ENCODE results near the gene ABCB9. TPM values are rescaled to one million over a fixed set of nuclear protein-coding genes. Genes with fewer than 3 reads are reported as not detected.

ABCB9 gene
- total RNA-seq, 1 donor from 2014 or later: 6.9 TPM

- DNase-seq (ENCODE audit: low read depth): no peak
Measured at GRCh38 chr12:122994781-122995502, 28.7 kb upstream of the ABCB9 start.

GRCh38 chr12:122994140-122994675 lies 27.9 kb upstream of the ABCB9 start:
- DNase-seq (ENCODE audit: low read depth): no peak

GRCh38 chr12:122992386-122992785 lies 26.1 kb upstream of the ABCB9 start:
- DNase-seq (ENCODE audit: low read depth): no peak

GRCh38 chr12:122991623-122992275 lies 25.5 kb upstream of the ABCB9 start:
- DNase-seq (ENCODE audit: low read depth): no peak

- DNase-seq (ENCODE audit: low read depth): no peak
Measured at GRCh38 chr12:122990961-122991622, 24.8 kb upstream of the ABCB9 start.

GRCh38 chr12:122990561-122990960 lies 24.3 kb upstream of the ABCB9 start:
- DNase-seq (ENCODE audit: low read depth): no peak

- DNase-seq (ENCODE audit: low read depth): no peak
Measured at GRCh38 chr12:122989874-122990419, 23.7 kb upstream of the ABCB9 start.

- DNase-seq (ENCODE audit: low read depth): no peak
Measured at GRCh38 chr12:122989225-122989839, 23.1 kb upstream of the ABCB9 start.

GRCh38 chr12:122988612-122989212 lies 22.4 kb upstream of the ABCB9 start:
- DNase-seq (ENCODE audit: low read depth): no peak

GRCh38 chr12:122988036-122988435 lies 21.8 kb upstream of the ABCB9 start:
- no peak for DNase-seq (ENCODE audit: low read depth)

GRCh38 chr12:122987086-122987951 lies 21.1 kb upstream of the ABCB9 start:
- no peak for DNase-seq (ENCODE audit: low read depth)

GRCh38 chr12:122986258-122986871 lies 20.1 kb upstream of the ABCB9 start:
- no peak for DNase-seq (ENCODE audit: low read depth)

GRCh38 chr12:122985338-122986257 lies 19.3 kb upstream of the ABCB9 start:
- no peak for DNase-seq (ENCODE audit: low read depth)

GRCh38 chr12:122984612-122985337 lies 18.5 kb upstream of the ABCB9 start:
- DNase-seq (ENCODE audit: low read depth): no peak

- DNase-seq (ENCODE audit: low read depth): no peak
Measured at GRCh38 chr12:122983789-122984515, 17.7 kb upstream of the ABCB9 start.

- no peak for DNase-seq (ENCODE audit: low read depth)
Measured at GRCh38 chr12:122982963-122983788, 16.9 kb upstream of the ABCB9 start.
